PC-3 (cell line): Measurements from ENCODE around the gene CREM. TPM values are rescaled to one million over a fixed set of nuclear protein-coding genes. Genes with fewer than 3 reads are reported as not detected.

Experiments used
- ATAC-seq: fragments of 200-7000 bp; cut with Tn5 transposase; 2 replicates; pipeline ENCODE4 v1.9.1; 2020; ENCODE audit warnings: mild to moderate bottlenecking, moderate library complexity
- BruUV-seq: library from RNA; stranded (reverse); fragments of 400-500 nt; replicated peaks from 2 replicates; lab custom pipeline; 2021; lab: Mats Ljungman, UMichigan
- CTCF ChIA-PET: fragments of 300-600 bp; sonication (Branson Sonifier 250); formaldehyde crosslinking; loops from one replicate; lab custom pipeline; 2022; ENCODE audit warnings: antibody characterized with exemption; lab: Charles Lee
- POLR2A ChIA-PET: fragments of 300-600 bp; sonication (Branson Sonifier 250); formaldehyde crosslinking; loops from one replicate; lab custom pipeline; 2022; ENCODE audit warnings: antibody characterized with exemption; ENCODE audit not compliant: unreplicated experiment; lab: Charles Lee
- DNase-seq: peaks from one replicate; pipeline ENCODE4 v3.0.0-alpha.2; 2015
- H2AFZ ChIP-seq: fragments of 300-600 bp; sonication (generic); 2 replicates; pipeline ENCODE4 v1.6.0; 2016; ENCODE audit warnings: antibody characterized with exemption, low read length
- H3F3A ChIP-seq: fragments of 300-600 bp; sonication (generic); one replicate; pipeline ENCODE4 v1.6.0; 2017; ENCODE audit warnings: antibody characterized with exemption, low read length, control low read depth, mild to moderate bottlenecking; ENCODE audit not compliant: unreplicated experiment
- H3K27ac ChIP-seq: fragments of 300-600 bp; sonication (generic); 2 replicates; pipeline ENCODE4 v1.5.1; 2016; ENCODE audit warnings: mild to moderate bottlenecking, low read length
- H3K27me3 ChIP-seq: fragments of 300-600 bp; sonication (generic); 2 replicates; pipeline ENCODE4 v1.6.1; 2016; ENCODE audit warnings: low read length, mixed read lengths
- H3K36me3 ChIP-seq: fragments of 300-600 bp; sonication (generic); 2 replicates; pipeline ENCODE4 v1.6.1; 2016; ENCODE audit warnings: low read depth, mixed run types, low read length, mixed read lengths
- H3K4me1 ChIP-seq: fragments of 300-600 bp; sonication (generic); 2 replicates; pipeline ENCODE4 v1.5.1; 2016; ENCODE audit warnings: low read length; ENCODE audit not compliant: insufficient read depth
- H3K4me2 ChIP-seq: fragments of 300-600 bp; sonication (generic); 2 replicates; pipeline ENCODE4 v1.6.0; 2016; ENCODE audit warnings: low read length
- H3K4me3 ChIP-seq: fragments of 300-600 bp; sonication (generic); 2 replicates; pipeline ENCODE4 v1.5.1; 2016; ENCODE audit warnings: mild to moderate bottlenecking, low read length, mixed read lengths
- H3K79me2 ChIP-seq: fragments of 300-600 bp; sonication (generic); 2 replicates; pipeline ENCODE4 v1.6.1; 2017; ENCODE audit warnings: low read length, mixed read lengths
- H3K9ac ChIP-seq: fragments of 300-600 bp; sonication (generic); 2 replicates; pipeline ENCODE4 v1.6.0; 2016; ENCODE audit warnings: mild to moderate bottlenecking, low read length
- H3K9me2 ChIP-seq: fragments of 300-600 bp; sonication (generic); replicated peaks from 2 replicates; pipeline ENCODE4 v1.6.1; 2016; ENCODE audit warnings: mixed run types, low read length, mixed read lengths
- H3K9me3 ChIP-seq: fragments of 300-600 bp; sonication (generic); 2 replicates; pipeline ENCODE4 v1.6.1; 2016; ENCODE audit warnings: low read length, mixed read lengths
- H4K20me1 ChIP-seq: fragments of 300-600 bp; sonication (generic); 2 replicates; pipeline ENCODE4 v1.6.1; 2016; ENCODE audit warnings: low read length, mixed read lengths
- EZH2 ChIP-seq: fragments of 300-600 bp; sonication (generic); IDR thresholded peaks from one replicate; pipeline ENCODE4 v1.6.1; 2017; ENCODE audit warnings: antibody characterized with exemption, mild to moderate bottlenecking, low read length; ENCODE audit not compliant: unreplicated experiment
- EZH2phosphoT487 ChIP-seq: fragments of 300-600 bp; sonication (generic); IDR thresholded peaks from 2 replicates; pipeline ENCODE4 v1.6.1; 2018; ENCODE audit warnings: mild to moderate bottlenecking, antibody characterized with exemption, low read length, borderline replicate concordance
- intact Hi-C: fragments of 100-400 bp; cut with micrococcal nuclease; formaldehyde crosslinking; loops from 2 replicates; pipeline ENCODE4 v1.9.0; 2023
- total RNA-seq: library from RNA; depleted of rRNA; stranded (reverse); fragments of >200 nt; gene quantifications from 2 replicates; pipeline ENCODE4 v1.2.3, GENCODE V29; 2014
- TF ChIP-seq, protein P1 (sequence below): fragments of 300-600 bp; sonication (generic); conservative IDR thresholded peaks from 2 replicates; pipeline ENCODE4 v1.5.1; 2017; ENCODE audit warnings: antibody characterized with exemption, low read depth, mild to moderate bottlenecking, low read length

CREM gene
- total RNA-seq, 1 experiment from 2014 or later, result 195 TPM

DNA sequence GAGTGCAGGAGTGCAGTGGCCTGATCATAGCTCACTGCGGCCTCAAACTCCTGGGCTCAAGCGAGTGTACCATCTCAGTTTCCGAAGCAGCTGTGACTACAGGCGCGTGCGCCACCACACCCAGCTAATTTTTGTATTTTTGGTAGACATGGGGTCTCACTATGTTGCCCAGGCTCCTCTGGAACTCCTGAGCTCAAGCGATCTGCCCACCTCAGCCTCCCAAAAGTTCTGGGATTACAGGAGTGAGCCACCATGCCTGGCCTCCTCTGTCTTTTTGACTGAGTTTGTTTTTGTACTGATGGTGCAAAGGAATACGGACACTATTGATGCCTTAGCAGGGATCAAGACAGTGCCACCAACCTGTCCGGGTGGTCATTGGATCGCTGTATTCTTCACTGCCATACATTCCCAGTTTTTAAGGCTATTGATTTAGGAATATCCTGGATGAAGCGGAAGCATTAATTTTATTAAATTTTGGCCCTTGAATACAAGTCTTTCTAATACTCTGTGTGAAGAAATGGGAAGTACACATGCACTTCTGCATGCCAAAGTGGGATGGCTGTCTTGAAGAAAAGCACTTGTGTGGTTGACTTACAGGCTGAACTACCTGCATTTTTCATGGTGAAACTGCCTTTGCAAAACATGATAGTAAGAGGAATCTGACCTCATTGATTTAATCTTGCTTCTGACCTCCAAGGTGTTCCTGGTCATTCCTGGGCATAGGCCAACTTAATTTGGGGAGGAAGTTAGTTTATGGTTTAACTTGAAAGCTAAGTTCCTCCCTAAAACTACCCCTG is 34.5 kb upstream of the CREM start:
- H3K9ac ChIP-seq, result no peak overlapping the region
- no peak overlapping the region for H3K27ac ChIP-seq
- peaks cover 9% of the 10 kb centered on the region for H3K36me3 ChIP-seq
- peaks cover 10% of the 10 kb centered on the region for H3K9me3 ChIP-seq
- H3K79me2 ChIP-seq, result peaks cover 32% of the 10 kb centered on the region
- DNase-seq (no peak), ATAC-seq (no peak)
- H3F3A ChIP-seq, result no peaks in the 10 kb centered on the region
- H3K4me3 ChIP-seq, result no peak overlapping the region
- H3K27me3 ChIP-seq, result no peaks in the 10 kb centered on the region
- TF ChIP-seq, protein P1, sequence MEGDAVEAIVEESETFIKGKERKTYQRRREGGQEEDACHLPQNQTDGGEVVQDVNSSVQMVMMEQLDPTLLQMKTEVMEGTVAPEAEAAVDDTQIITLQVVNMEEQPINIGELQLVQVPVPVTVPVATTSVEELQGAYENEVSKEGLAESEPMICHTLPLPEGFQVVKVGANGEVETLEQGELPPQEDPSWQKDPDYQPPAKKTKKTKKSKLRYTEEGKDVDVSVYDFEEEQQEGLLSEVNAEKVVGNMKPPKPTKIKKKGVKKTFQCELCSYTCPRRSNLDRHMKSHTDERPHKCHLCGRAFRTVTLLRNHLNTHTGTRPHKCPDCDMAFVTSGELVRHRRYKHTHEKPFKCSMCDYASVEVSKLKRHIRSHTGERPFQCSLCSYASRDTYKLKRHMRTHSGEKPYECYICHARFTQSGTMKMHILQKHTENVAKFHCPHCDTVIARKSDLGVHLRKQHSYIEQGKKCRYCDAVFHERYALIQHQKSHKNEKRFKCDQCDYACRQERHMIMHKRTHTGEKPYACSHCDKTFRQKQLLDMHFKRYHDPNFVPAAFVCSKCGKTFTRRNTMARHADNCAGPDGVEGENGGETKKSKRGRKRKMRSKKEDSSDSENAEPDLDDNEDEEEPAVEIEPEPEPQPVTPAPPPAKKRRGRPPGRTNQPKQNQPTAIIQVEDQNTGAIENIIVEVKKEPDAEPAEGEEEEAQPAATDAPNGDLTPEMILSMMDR, result no peak
- TF ChIP-seq EZH2phosphoT487 (no peak), EZH2 (no peak)
- intact Hi-C loops, result loop anchor here (2.0 kb wide), 1 partner anchor 51 kb away; no protein-coding TSS in a partner anchor
- H3K4me2 ChIP-seq, result no peak overlapping the region
- peaks cover 16% of the 10 kb centered on the region for H4K20me1 ChIP-seq
- no peak overlapping the region for H2AFZ ChIP-seq
- no peaks in the 10 kb centered on the region for H3K9me2 ChIP-seq
- ChIA-PET POLR2A (no interaction called here), CTCF (no interaction called here)
- H3K4me1 ChIP-seq, result peaks cover 25% of the 10 kb centered on the region
- no TSS peak for BruUV-seq

DNA sequence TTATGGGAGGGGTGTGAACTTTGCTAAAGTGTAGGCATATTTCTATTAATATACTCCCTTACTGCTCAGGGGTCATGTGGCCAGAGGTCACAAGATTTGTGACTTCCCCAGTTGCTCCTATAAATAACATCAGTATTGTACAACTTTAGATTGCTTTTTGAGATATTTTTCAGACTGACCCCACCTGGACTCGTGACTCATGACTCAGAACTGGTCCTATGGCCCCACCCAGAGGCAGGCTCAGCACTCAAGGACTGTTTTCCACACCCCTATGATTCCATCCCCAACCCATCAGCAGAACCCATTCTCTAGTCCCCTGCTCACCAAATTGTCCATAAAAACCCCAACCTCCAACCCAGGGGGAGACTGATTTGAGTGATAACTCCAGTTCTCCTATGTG is 33.8 kb upstream of the CREM start:
- intact Hi-C loops, result no loop called here
- DNase-seq, result peak; percentile 48
- BruUV-seq, result no TSS peak

More for the DNA sequence above, 33.8 kb upstream of the CREM start:
- Histone ChIP-seq H3K27me3 (no peaks in the 10 kb centered on the region), H3K9me3 (peaks cover 10% of the 10 kb centered on the region), H3K4me2 (no peak overlapping the region), H3K9me2 (no peaks in the 10 kb centered on the region), H3K4me1 (peaks cover 21% of the 10 kb centered on the region), H3K36me3 (peaks cover 2% of the 10 kb centered on the region), H3K27ac (no peak overlapping the region), H3F3A (no peaks in the 10 kb centered on the region), H3K9ac (no peak overlapping the region), H3K4me3 (no peak overlapping the region), H3K79me2 (peaks cover 25% of the 10 kb centered on the region), H2AFZ (no peak overlapping the region), H4K20me1 (peaks cover 10% of the 10 kb centered on the region)
- POLR2A ChIA-PET, result no interaction called here
- CTCF ChIA-PET, result no interaction called here
- TF ChIP-seq EZH2 (no peak), EZH2phosphoT487 (no peak)
- TF ChIP-seq, protein P1, result no peak; the same call in 1 of the 2 replicates
- no peak for ATAC-seq
